Neural progenitor cell (in vitro differentiated cells): ENCODE measurements around the gene RNU6-8. TPM values are rescaled to one million over a fixed set of nuclear protein-coding genes. Genes with fewer than 3 reads are reported as not detected.

Experiments
- DNase-seq: peaks from one replicate; pipeline ENCODE4 v3.0.0-alpha.2; 2016; ENCODE audit warnings: low spot score
- H2AFZ ChIP-seq: fragments of 200-600 bp; sonication (generic); replicated peaks from 2 replicates; pipeline ENCODE4 v1.6.1; 2016; ENCODE audit warnings: antibody characterized with exemption
- H3F3A ChIP-seq: fragments of 200-600 bp; sonication (generic); 2 replicates; pipeline ENCODE4 v1.6.1; 2016; ENCODE audit warnings: antibody characterized with exemption, low read depth
- H3K27ac ChIP-seq: fragments of 200-600 bp; sonication (generic); 2 replicates; pipeline ENCODE4 v1.5.1; 2016; ENCODE audit warnings: mild to moderate bottlenecking
- H3K27me3 ChIP-seq: fragments of 200-600 bp; sonication (generic); 2 replicates; pipeline ENCODE4 v1.6.1; 2016; ENCODE audit warnings: mild to moderate bottlenecking, moderate library complexity
- H3K36me3 ChIP-seq: fragments of 200-600 bp; sonication (generic); 2 replicates; pipeline ENCODE4 v1.5.1; 2016
- H3K4me1 ChIP-seq: fragments of 200-600 bp; sonication (generic); 2 replicates; pipeline ENCODE4 v1.6.1; 2016; ENCODE audit warnings: mixed run types
- H3K4me2 ChIP-seq: fragments of 200-600 bp; sonication (generic); 2 replicates; pipeline ENCODE4 v1.6.1; 2016
- H3K4me3 ChIP-seq: fragments of 200-600 bp; sonication (generic); 2 replicates; pipeline ENCODE4 v1.5.1; 2016
- H3K79me2 ChIP-seq: fragments of 200-600 bp; sonication (generic); 2 replicates; pipeline ENCODE4 v1.6.1; 2016; ENCODE audit warnings: low read depth
- H3K9ac ChIP-seq: fragments of 200-600 bp; sonication (generic); 2 replicates; pipeline ENCODE4 v1.6.1; 2016
- H3K9me3 ChIP-seq: fragments of 200-600 bp; sonication (generic); 2 replicates; pipeline ENCODE4 v1.5.1; 2016; ENCODE audit warnings: low read depth
- H4K20me1 ChIP-seq: fragments of 200-600 bp; sonication (generic); 2 replicates; pipeline ENCODE4 v1.6.1; 2016; ENCODE audit warnings: low read depth
- H3K27ac Mint-ChIP-seq: 3 replicates; pipeline ENCODE4 v1.8.0; 2021; ENCODE audit warnings: mixed read lengths
- H3K27me3 Mint-ChIP-seq: 2 replicates; pipeline ENCODE4 v1.8.0; 2022; ENCODE audit warnings: low read depth, mild to moderate bottlenecking, inconsistent platforms, moderate library complexity, mixed read lengths; ENCODE audit not compliant: insufficient read depth
- H3K36me3 Mint-ChIP-seq: 3 replicates; pipeline ENCODE4 v1.8.0; 2021; ENCODE audit warnings: mixed read lengths
- H3K4me1 Mint-ChIP-seq: 3 replicates; pipeline ENCODE4 v1.8.0; 2021; ENCODE audit warnings: mixed read lengths
- H3K4me3 Mint-ChIP-seq: 3 replicates; pipeline ENCODE4 v1.8.0; 2021; ENCODE audit warnings: mild to moderate bottlenecking, moderate library complexity, mixed read lengths
- H3K9me3 Mint-ChIP-seq: 3 replicates; pipeline ENCODE4 v1.8.0; 2020; ENCODE audit warnings: mixed read lengths
- EZH2 ChIP-seq: fragments of 200-600 bp; sonication (generic); IDR thresholded peaks from 2 replicates; pipeline ENCODE4 v1.6.1; 2017; ENCODE audit warnings: antibody characterized with exemption, mild to moderate bottlenecking, moderate library complexity
- EZH2phosphoT487 ChIP-seq: fragments of 200-600 bp; sonication (generic); IDR thresholded peaks from 2 replicates; pipeline ENCODE4 v1.6.1; 2017; ENCODE audit warnings: antibody characterized with exemption
- total RNA-seq: library from RNA; depleted of rRNA; stranded (reverse); fragments of >200 nt; gene quantifications from 2 replicates; pipeline ENCODE4 v1.2.3, GENCODE V29; 2015; ENCODE audit warnings: low replicate concordance
- TF ChIP-seq, protein P1 (sequence below): fragments of 200-600 bp; sonication (generic); IDR thresholded peaks from 2 replicates; pipeline ENCODE4 v1.5.1; 2017; ENCODE audit warnings: antibody characterized with exemption, mild to moderate bottlenecking

The RNU6-8 gene
- total RNA-seq, 1 donor from 2014 or later = not detected

DNA sequence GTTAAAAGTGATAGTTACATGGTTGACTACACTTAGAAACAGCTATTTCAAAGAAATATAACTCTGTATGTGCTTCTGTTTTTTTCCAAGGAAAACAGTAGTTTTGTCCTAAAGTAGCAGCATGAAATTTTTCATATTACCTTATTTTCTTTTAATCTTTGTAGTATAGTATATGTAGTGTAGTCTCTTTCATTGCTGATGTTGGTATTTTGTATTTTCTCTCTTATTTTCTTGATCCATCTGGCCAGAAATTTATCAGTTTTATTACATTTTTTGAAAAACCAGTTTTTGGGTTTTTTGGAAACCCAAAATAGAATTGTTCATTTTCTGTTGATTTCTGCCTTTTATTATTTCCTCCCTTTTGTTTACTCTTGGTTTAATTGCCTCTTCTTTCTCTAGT is 6.4 kb upstream of the RNU6-8 start:
- TF ChIP-seq EZH2phosphoT487 = no peak
- TF ChIP-seq, protein P1, sequence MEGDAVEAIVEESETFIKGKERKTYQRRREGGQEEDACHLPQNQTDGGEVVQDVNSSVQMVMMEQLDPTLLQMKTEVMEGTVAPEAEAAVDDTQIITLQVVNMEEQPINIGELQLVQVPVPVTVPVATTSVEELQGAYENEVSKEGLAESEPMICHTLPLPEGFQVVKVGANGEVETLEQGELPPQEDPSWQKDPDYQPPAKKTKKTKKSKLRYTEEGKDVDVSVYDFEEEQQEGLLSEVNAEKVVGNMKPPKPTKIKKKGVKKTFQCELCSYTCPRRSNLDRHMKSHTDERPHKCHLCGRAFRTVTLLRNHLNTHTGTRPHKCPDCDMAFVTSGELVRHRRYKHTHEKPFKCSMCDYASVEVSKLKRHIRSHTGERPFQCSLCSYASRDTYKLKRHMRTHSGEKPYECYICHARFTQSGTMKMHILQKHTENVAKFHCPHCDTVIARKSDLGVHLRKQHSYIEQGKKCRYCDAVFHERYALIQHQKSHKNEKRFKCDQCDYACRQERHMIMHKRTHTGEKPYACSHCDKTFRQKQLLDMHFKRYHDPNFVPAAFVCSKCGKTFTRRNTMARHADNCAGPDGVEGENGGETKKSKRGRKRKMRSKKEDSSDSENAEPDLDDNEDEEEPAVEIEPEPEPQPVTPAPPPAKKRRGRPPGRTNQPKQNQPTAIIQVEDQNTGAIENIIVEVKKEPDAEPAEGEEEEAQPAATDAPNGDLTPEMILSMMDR = no peak
- TF ChIP-seq EZH2 = no peak
- no peaks in the 10 kb centered on the region for H4K20me1 ChIP-seq
- no peak overlapping the region for H3K4me2 ChIP-seq
- H3K36me3 ChIP-seq = no peaks in the 10 kb centered on the region
- Mint-ChIP-seq H3K27me3 (peaks cover 4% of the 10 kb centered on the region), H3K4me3 (no peak overlapping the region), H3K4me1 (peaks cover 4% of the 10 kb centered on the region), H3K36me3 (no peaks in the 10 kb centered on the region), H3K27ac (no peak overlapping the region), H3K9me3 (no peaks in the 10 kb centered on the region)
- no peak overlapping the region for H3K27ac ChIP-seq
- no peak overlapping the region for H3K9ac ChIP-seq
- H3K9me3 ChIP-seq = no peaks in the 10 kb centered on the region
- peaks cover 4% of the 10 kb centered on the region for H3K27me3 ChIP-seq
- H3F3A ChIP-seq = no peaks in the 10 kb centered on the region
- no peak for DNase-seq
- no peaks in the 10 kb centered on the region for H3K79me2 ChIP-seq
- no peaks in the 10 kb centered on the region for H3K4me1 ChIP-seq
- no peak overlapping the region for H2AFZ ChIP-seq
- H3K4me3 ChIP-seq = no peak overlapping the region

DNA sequence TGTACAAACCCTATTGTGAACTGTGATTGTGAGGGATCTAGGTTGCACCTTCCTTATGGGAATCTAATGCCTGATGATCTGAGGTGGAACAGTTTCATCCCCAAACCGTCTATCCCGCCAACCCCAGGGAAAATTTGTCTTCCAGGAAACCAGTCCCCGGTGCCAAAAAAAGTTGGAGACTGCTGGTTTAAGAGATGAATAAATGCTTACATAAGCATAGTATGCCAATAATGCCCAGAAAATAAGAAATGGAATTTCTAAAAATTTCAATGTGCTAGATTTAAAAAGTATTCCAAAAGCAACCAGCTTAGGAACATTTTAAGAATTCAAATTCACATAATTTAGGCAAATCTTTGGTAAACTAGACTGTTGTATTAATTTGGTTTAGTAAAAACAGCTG is 5.4 kb upstream of the RNU6-8 start:
- Mint-ChIP-seq H3K27ac (no peak overlapping the region), H3K9me3 (no peaks in the 10 kb centered on the region), H3K36me3 (no peaks in the 10 kb centered on the region), H3K4me1 (peaks cover 11% of the 10 kb centered on the region), H3K27me3 (peaks cover 7% of the 10 kb centered on the region), H3K4me3 (no peak overlapping the region)
- Histone ChIP-seq H3K27ac (no peak overlapping the region), H3K27me3 (peaks cover 8% of the 10 kb centered on the region), H3K36me3 (no peaks in the 10 kb centered on the region), H3K9ac (no peak overlapping the region), H3K4me3 (no peak overlapping the region), H3K9me3 (no peaks in the 10 kb centered on the region), H3K79me2 (no peaks in the 10 kb centered on the region), H3K4me1 (no peaks in the 10 kb centered on the region), H3K4me2 (no peak overlapping the region), H2AFZ (no peak overlapping the region), H4K20me1 (no peaks in the 10 kb centered on the region), H3F3A (no peaks in the 10 kb centered on the region)
- DNase-seq = no peak
- TF ChIP-seq, protein P1 = no peak
- TF ChIP-seq EZH2 (no peak), EZH2phosphoT487 (no peak)

DNA sequence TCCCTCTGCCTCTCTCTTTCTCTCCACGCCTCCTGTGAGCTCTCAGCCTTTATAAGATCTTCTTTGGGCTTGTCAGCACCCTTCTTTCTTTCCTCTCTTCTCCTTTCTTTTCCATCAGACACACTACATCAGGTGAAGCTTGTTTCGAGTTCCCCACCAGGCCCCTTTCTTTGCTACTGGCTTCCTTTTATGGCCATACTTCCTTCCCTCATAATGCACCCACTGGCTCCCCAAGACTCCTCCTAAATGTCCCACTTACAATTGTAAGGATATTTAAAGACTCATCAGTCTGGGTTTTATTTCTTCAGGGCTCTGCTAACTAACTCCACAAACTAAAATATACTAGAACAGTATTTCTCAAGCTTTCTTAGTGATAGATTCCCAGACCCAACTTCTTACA is 3.5 kb upstream of the RNU6-8 start:
- H3K9me3 Mint-ChIP-seq = no peaks in the 10 kb centered on the region
- Histone ChIP-seq H3K27me3 (peaks cover 8% of the 10 kb centered on the region), H3K27ac (no peak overlapping the region), H3F3A (peaks cover 14% of the 10 kb centered on the region), H3K4me1 (no peaks in the 10 kb centered on the region), H3K9ac (no peak overlapping the region), H4K20me1 (no peaks in the 10 kb centered on the region), H3K9me3 (no peaks in the 10 kb centered on the region), H2AFZ (no peak overlapping the region), H3K79me2 (no peaks in the 10 kb centered on the region), H3K36me3 (no peaks in the 10 kb centered on the region), H3K4me3 (no peak overlapping the region), H3K4me2 (no peak overlapping the region)
- H3K4me1 Mint-ChIP-seq = peaks cover 11% of the 10 kb centered on the region
- H3K36me3 Mint-ChIP-seq = no peaks in the 10 kb centered on the region
- no peak overlapping the region for H3K4me3 Mint-ChIP-seq
- no peak for DNase-seq
- peaks cover 10% of the 10 kb centered on the region for H3K27me3 Mint-ChIP-seq
- no peak overlapping the region for H3K27ac Mint-ChIP-seq
- TF ChIP-seq EZH2 = no peak
- TF ChIP-seq, protein P1 = no peak

DNA sequence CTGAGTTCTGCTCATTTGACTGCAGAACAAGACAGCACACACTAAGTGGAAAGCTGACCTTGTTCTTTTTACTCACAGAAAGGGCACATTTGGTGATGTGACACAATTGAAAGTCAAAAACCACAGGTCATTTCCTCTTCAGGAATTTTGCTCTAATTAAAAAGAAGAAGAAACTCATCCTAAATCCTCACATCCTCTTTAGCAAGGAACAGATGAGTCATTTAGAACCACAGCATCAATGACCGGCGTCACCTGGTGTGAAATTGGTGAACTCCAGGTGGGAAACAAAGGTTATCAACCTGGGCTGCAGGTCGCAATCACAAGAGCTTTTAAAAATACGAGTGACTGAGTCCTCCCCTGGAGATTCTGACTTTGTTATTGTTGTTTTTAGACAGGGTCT is 2.9 kb upstream of the RNU6-8 start:
- no peaks in the 10 kb centered on the region for H3K9me3 ChIP-seq
- no peak for TF ChIP-seq EZH2
- TF ChIP-seq, protein P1 = no peak
- no peak for TF ChIP-seq EZH2phosphoT487
- Mint-ChIP-seq H3K9me3 (no peaks in the 10 kb centered on the region), H3K36me3 (no peaks in the 10 kb centered on the region), H3K27me3 (peaks cover 10% of the 10 kb centered on the region), H3K4me1 (peaks cover 12% of the 10 kb centered on the region), H3K27ac (no peak overlapping the region), H3K4me3 (no peak overlapping the region)
- no peak overlapping the region for H2AFZ ChIP-seq
- DNase-seq = no peak
- peaks cover 18% of the 10 kb centered on the region for H3F3A ChIP-seq
- no peaks in the 10 kb centered on the region for H3K36me3 ChIP-seq
- H3K4me3 ChIP-seq = no peak overlapping the region
- peaks cover 8% of the 10 kb centered on the region for H3K27me3 ChIP-seq
- no peak overlapping the region for H3K9ac ChIP-seq
- no peaks in the 10 kb centered on the region for H3K79me2 ChIP-seq
- H3K4me1 ChIP-seq = no peaks in the 10 kb centered on the region
- H3K4me2 ChIP-seq = no peak overlapping the region
- H4K20me1 ChIP-seq = no peaks in the 10 kb centered on the region
- no peak overlapping the region for H3K27ac ChIP-seq
